ENCODE results near the gene DPP6. TPM values are rescaled to one million over a fixed set of nuclear protein-coding genes. Genes with fewer than 3 reads are reported as not detected.

Gene DPP6
- total RNA-seq, 2 experiments from 2014 or later = not detected

- Histone ChIP-seq H4K20me1 (ENCODE audit: insufficient read depth, low read length) (no peaks in the 10 kb centered on the region), H3K79me2 (ENCODE audit: insufficient read depth, low read depth, low read length) (no peaks in the 10 kb centered on the region), H3K27ac (ENCODE audit: low read depth, low read length, poor library complexity, severe bottlenecking) (no peak overlapping the region), H3K9me2 (ENCODE audit: insufficient read depth, low read length) (no peaks in the 10 kb centered on the region), H3K36me3 (ENCODE audit: insufficient read depth, low read length) (no peaks in the 10 kb centered on the region), H3K4me2 (ENCODE audit: low read length) (no peak overlapping the region), H2AFZ (ENCODE audit: low read length) (no peak overlapping the region), H3K9me3 (ENCODE audit: low read length) (no peaks in the 10 kb centered on the region), H3K4me3 (ENCODE audit: low read depth, low read length, poor library complexity, severe bottlenecking) (no peak overlapping the region), H3K4me1 (ENCODE audit: insufficient read depth, low read length, poor library complexity, severe bottlenecking) (no peaks in the 10 kb centered on the region)
- TF ChIP-seq CTCF (conservative IDR thresholded peaks at IDR 0.05; ENCODE audit: low read length) (no peak), EZH2phosphoT487 (IDR thresholded peaks at IDR 0.05; ENCODE audit: borderline replicate concordance, low read depth, low read length) (no peak)
- no peak for DNase-seq (ENCODE audit: low spot score)
- ChIA-PET CTCF (ENCODE audit: unreplicated experiment) (no interaction called here), POLR2A (no interaction called here)
- intact Hi-C loops (cut with micrococcal nuclease; ENCODE audit: unreplicated experiment) = no loop called here
- BruUV-seq (replicated peaks) = no TSS peak
Observed at GRCh38 chr7:154647625-154648024, 595.4 kb downstream of the DPP6 start.

DNA sequence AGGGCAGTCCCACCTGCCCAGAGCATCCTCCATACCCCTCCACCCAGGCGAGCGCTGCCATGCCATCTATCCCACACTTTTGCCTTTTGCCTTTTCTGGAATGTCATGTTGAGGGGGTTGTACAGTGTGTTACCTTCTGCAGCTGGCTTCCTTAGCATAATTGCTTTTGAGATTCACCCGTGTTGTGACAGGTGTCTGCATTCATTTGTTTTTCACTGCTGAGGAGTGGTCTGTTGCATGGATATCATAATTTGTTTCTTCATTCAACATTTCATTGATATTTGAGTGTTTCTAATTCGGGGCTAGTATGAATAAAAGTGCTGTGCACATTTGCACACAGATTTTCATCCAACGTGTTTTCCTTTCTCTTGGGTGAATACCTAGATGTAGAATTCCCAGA, 596.8 kb downstream of the DPP6 start:
- Histone ChIP-seq H3K79me2 (ENCODE audit: insufficient read depth, low read depth, low read length) (no peaks in the 10 kb centered on the region), H3K36me3 (ENCODE audit: insufficient read depth, low read length) (no peaks in the 10 kb centered on the region), H2AFZ (ENCODE audit: low read length) (no peak overlapping the region), H4K20me1 (ENCODE audit: insufficient read depth, low read length) (no peaks in the 10 kb centered on the region), H3K27ac (ENCODE audit: low read depth, low read length, poor library complexity, severe bottlenecking) (no peak overlapping the region), H3K4me3 (ENCODE audit: low read depth, low read length, poor library complexity, severe bottlenecking) (no peak overlapping the region), H3K9me2 (ENCODE audit: insufficient read depth, low read length) (no peaks in the 10 kb centered on the region), H3K4me1 (ENCODE audit: insufficient read depth, low read length, poor library complexity, severe bottlenecking) (no peaks in the 10 kb centered on the region), H3K4me2 (ENCODE audit: low read length) (no peak overlapping the region), H3K9me3 (ENCODE audit: low read length) (no peaks in the 10 kb centered on the region)
- BruUV-seq (replicated peaks) = no TSS peak
- TF ChIP-seq EZH2phosphoT487 (IDR thresholded peaks at IDR 0.05; ENCODE audit: borderline replicate concordance, low read depth, low read length) (no peak), CTCF (conservative IDR thresholded peaks at IDR 0.05; ENCODE audit: low read length) (no peak)
- intact Hi-C loops (cut with micrococcal nuclease; ENCODE audit: unreplicated experiment) = no loop called here
- CTCF ChIA-PET (ENCODE audit: unreplicated experiment) = no interaction called here
- DNase-seq (ENCODE audit: low spot score) = no peak
- POLR2A ChIA-PET = no interaction called here

DNA sequence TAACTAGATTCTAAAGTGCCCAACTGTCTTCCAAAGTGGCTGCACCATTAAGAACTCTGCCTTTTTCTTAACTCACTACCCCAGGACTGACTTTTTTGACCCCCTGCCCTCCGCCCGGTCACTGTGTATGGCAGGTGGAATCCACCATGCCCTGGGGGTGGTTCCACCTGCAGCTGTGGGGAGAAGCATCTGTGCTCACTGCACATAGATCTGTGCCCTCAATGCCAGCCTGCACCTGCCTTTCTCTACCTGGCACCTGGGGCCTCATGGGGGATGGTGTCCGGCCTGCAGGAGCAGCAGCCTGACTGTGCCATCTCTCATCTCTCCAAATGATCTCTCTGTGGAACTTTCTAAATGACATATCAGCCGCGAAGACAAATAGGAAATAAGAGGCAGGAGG, 597.2 kb downstream of the DPP6 start:
- BruUV-seq (replicated peaks) = no TSS peak
- TF ChIP-seq EZH2phosphoT487 (IDR thresholded peaks at IDR 0.05; ENCODE audit: borderline replicate concordance, low read depth, low read length) (no peak), CTCF (conservative IDR thresholded peaks at IDR 0.05; ENCODE audit: low read length) (no peak)
- H3K9me3 ChIP-seq (ENCODE audit: low read length) = no peaks in the 10 kb centered on the region
- no peak overlapping the region for H2AFZ ChIP-seq (ENCODE audit: low read length)
- no peak for DNase-seq (ENCODE audit: low spot score)
- no peaks in the 10 kb centered on the region for H3K79me2 ChIP-seq (ENCODE audit: insufficient read depth, low read depth, low read length)
- H3K36me3 ChIP-seq (ENCODE audit: insufficient read depth, low read length) = no peaks in the 10 kb centered on the region
- no peaks in the 10 kb centered on the region for H3K4me1 ChIP-seq (ENCODE audit: insufficient read depth, low read length, poor library complexity, severe bottlenecking)
- H3K27ac ChIP-seq (ENCODE audit: low read depth, low read length, poor library complexity, severe bottlenecking) = no peak overlapping the region
- intact Hi-C loops (cut with micrococcal nuclease; ENCODE audit: unreplicated experiment) = no loop called here
- no peak overlapping the region for H3K4me2 ChIP-seq (ENCODE audit: low read length)
- ChIA-PET CTCF (ENCODE audit: unreplicated experiment) (no interaction called here), POLR2A (no interaction called here)
- H3K4me3 ChIP-seq (ENCODE audit: low read depth, low read length, poor library complexity, severe bottlenecking) = no peak overlapping the region
- no peaks in the 10 kb centered on the region for H4K20me1 ChIP-seq (ENCODE audit: insufficient read depth, low read length)
- no peaks in the 10 kb centered on the region for H3K9me2 ChIP-seq (ENCODE audit: insufficient read depth, low read length)
